H1 (cell line): ENCODE data around the gene FHDC1. TPM values are rescaled to one million over a fixed set of nuclear protein-coding genes. Genes with fewer than 3 reads are reported as not detected.
A peak's percentile ranks its signal among the peaks of the same experiment; 100 is the strongest.

Experiments
- CTCF ChIA-PET: fragments of 300-600 bp; sonication (Branson Sonifier 250); formaldehyde crosslinking; loops from one replicate; lab custom pipeline; 2021; ENCODE audit not compliant: partially characterized antibody; lab: Charles Lee
- POLR2A ChIA-PET: fragments of 300-600 bp; sonication (Branson Sonifier 250); formaldehyde crosslinking; loops from one replicate; lab custom pipeline; 2021; ENCODE audit warnings: inconsistent platforms; ENCODE audit not compliant: partially characterized antibody; lab: Charles Lee
- DNase-seq, 2 experiments: peaks; one replicate each; pipeline versions ENCODE4 v3.0.0 to v3.0.0-alpha.2; 2010 to 2022; ENCODE audit warnings: low spot score in 2 of 2, low read depth in 1 of 2, mixed read lengths in 1 of 2
- FAIRE-seq: peaks from 2 replicates; lab custom pipeline; 2011; peaks lifted over from hg19 to GRCh38; lab: Jason Lieb, UNC
- H2AFZ ChIP-seq: 2 replicates; pipeline ENCODE4 v1.8.1; 2012; ENCODE audit warnings: low read length, inconsistent platforms
- H2AK5ac ChIP-seq: 2 replicates; pipeline ENCODE4 v1.6.1; 2013; ENCODE audit warnings: low read depth, low read length
- H2BK120ac ChIP-seq: replicated peaks from 2 replicates; pipeline ENCODE3; 2013; ENCODE audit warnings: low read depth, low read length, inconsistent platforms
- H2BK12ac ChIP-seq: 2 replicates; pipeline ENCODE4 v1.6.1; 2013; ENCODE audit warnings: low read depth, low read length
- H2BK15ac ChIP-seq: 2 replicates; pipeline ENCODE4 v1.6.1; 2013; ENCODE audit warnings: low read length
- H2BK20ac ChIP-seq: 2 replicates; pipeline ENCODE4 v1.6.1; 2013; ENCODE audit warnings: low read length
- H2BK5ac ChIP-seq: 2 replicates; pipeline ENCODE4 v1.6.1; 2013; ENCODE audit warnings: low read depth, low read length
- H3K14ac ChIP-seq: 2 replicates; pipeline ENCODE4 v1.6.1; 2013; ENCODE audit warnings: inconsistent platforms; ENCODE audit not compliant: insufficient read length
- H3K18ac ChIP-seq: 2 replicates; pipeline ENCODE4 v1.6.1; 2013; ENCODE audit warnings: low read length; ENCODE audit errors: extremely low read depth
- H3K23ac ChIP-seq: 2 replicates; pipeline ENCODE4 v1.6.1; 2013; ENCODE audit warnings: inconsistent platforms; ENCODE audit not compliant: insufficient read length
- H3K23me2 ChIP-seq: 2 replicates; pipeline ENCODE4 v1.6.1; 2013; ENCODE audit warnings: low read depth, low read length
- H3K27ac ChIP-seq: 2 replicates; pipeline ENCODE4 v1.6.1; 2011; ENCODE audit warnings: low read depth, low read length, inconsistent platforms
- H3K27me3 ChIP-seq, 4 experiments: replicated peaks in 1 of 4; 1 replicate in 1 of 4; 2 replicates in 3 of 4; pipeline versions ENCODE4 v1.6.1 to v1.8.1; 2011 to 2013; ENCODE audit warnings: low read length in 3 of 4, mild to moderate bottlenecking in 3 of 4, inconsistent platforms in 2 of 4, mixed read lengths in 2 of 4, moderate library complexity in 1 of 4; ENCODE audit not compliant: control insufficient read depth in 3 of 4, insufficient read depth in 3 of 4; ENCODE audit errors: extremely low read depth in 1 of 4
- H3K36me3 ChIP-seq, 4 experiments: 2 replicates each; pipeline versions ENCODE4 v1.6.1 to v1.8.1; 2011 to 2013; ENCODE audit warnings: mild to moderate bottlenecking in 4 of 4, low read length in 3 of 4, moderate library complexity in 2 of 4, control low read depth in 1 of 4, inconsistent platforms in 1 of 4; ENCODE audit not compliant: insufficient read depth in 4 of 4, control insufficient read depth in 2 of 4
- H3K4ac ChIP-seq: replicated peaks from 2 replicates; pipeline ENCODE3; 2013; ENCODE audit warnings: low read length, low read depth, mixed read lengths, inconsistent platforms; ENCODE audit not compliant: insufficient read length
- H3K4me1 ChIP-seq, 4 experiments: replicated peaks in 1 of 4; 1 replicate in 1 of 4; 2 replicates in 3 of 4; pipeline versions ENCODE4 v1.6.1 to v1.8.1; 2011 to 2013; ENCODE audit warnings: low read length in 3 of 4, inconsistent platforms in 2 of 4, mixed read lengths in 1 of 4; ENCODE audit not compliant: insufficient read depth in 4 of 4, control insufficient read depth in 3 of 4
- H3K4me2 ChIP-seq, 2 experiments: 2 replicates each; pipeline versions ENCODE4 v1.6.1 to v1.8.1; 2011 to 2013; ENCODE audit warnings: low read depth in 2 of 2, low read length in 2 of 2, control low read depth in 1 of 2, inconsistent platforms in 1 of 2, mild to moderate bottlenecking in 1 of 2; ENCODE audit not compliant: insufficient read depth in 1 of 2
- H3K4me3 ChIP-seq, 4 experiments: fragments of 200-600, 300-600 bp in 1 of 4; sonication (generic), shearing (Covaris generic), sonication (Bioruptor Twin) in 1 of 4; 2 replicates each; pipeline versions ENCODE4 v1.5.1 to v1.8.1; 2011 to 2016; ENCODE audit warnings: low read length in 4 of 4, low read depth in 3 of 4, control low read depth in 2 of 4, inconsistent platforms in 2 of 4, mild to moderate bottlenecking in 2 of 4, mixed read lengths in 1 of 4, moderate library complexity in 1 of 4; ENCODE audit not compliant: insufficient read depth in 2 of 4; ENCODE audit errors: extremely low read depth in 1 of 4
- H3K56ac ChIP-seq: replicated peaks from 2 replicates; pipeline ENCODE3; 2013; ENCODE audit warnings: low read depth, mild to moderate bottlenecking, mixed read lengths, low read length, inconsistent platforms; ENCODE audit not compliant: insufficient read length
- H3K79me1 ChIP-seq: 2 replicates; pipeline ENCODE4 v1.6.1; 2013; ENCODE audit warnings: low read depth, low read length, control low read depth
- H3K79me2 ChIP-seq, 2 experiments: 2 replicates each; pipeline versions ENCODE4 v1.6.1 to v1.8.1; 2012 to 2013; ENCODE audit warnings: low read length in 2 of 2, mild to moderate bottlenecking in 2 of 2, inconsistent platforms in 1 of 2; ENCODE audit not compliant: insufficient read depth in 2 of 2, control insufficient read depth in 1 of 2
- H3K9ac ChIP-seq, 4 experiments: replicated peaks in 1 of 4; 1 replicate in 1 of 4; 2 replicates in 3 of 4; pipeline versions ENCODE4 v1.6.1 to v1.8.1; 2011 to 2013; ENCODE audit warnings: low read depth in 3 of 4, low read length in 3 of 4, control low read depth in 2 of 4, mild to moderate bottlenecking in 2 of 4, moderate library complexity in 2 of 4, inconsistent platforms in 1 of 4; ENCODE audit errors: extremely low read depth in 1 of 4
- H3K9me3 ChIP-seq, 2 experiments: 2 replicates each; pipeline versions ENCODE4 v1.6.1 to v1.8.1; 2012 to 2013; ENCODE audit warnings: mild to moderate bottlenecking in 2 of 2, moderate library complexity in 2 of 2, control low read depth in 1 of 2, inconsistent platforms in 1 of 2, low read depth in 1 of 2, low read length in 1 of 2, mixed read lengths in 1 of 2; ENCODE audit not compliant: insufficient read depth in 2 of 2
- H4K20me1 ChIP-seq, 2 experiments: replicated peaks in 1 of 2; 2 replicates each; pipeline versions ENCODE3 to v1.8.1; 2011 to 2013; ENCODE audit warnings: inconsistent platforms in 2 of 2, low read length in 2 of 2, mild to moderate bottlenecking in 1 of 2; ENCODE audit not compliant: insufficient read depth in 2 of 2, control insufficient read depth in 1 of 2
- H4K5ac ChIP-seq: 2 replicates; pipeline ENCODE4 v1.6.1; 2013; ENCODE audit warnings: low read length, low read depth, mixed read lengths, inconsistent platforms; ENCODE audit not compliant: insufficient read length
- H4K8ac ChIP-seq: 2 replicates; pipeline ENCODE4 v1.8.0; 2013; ENCODE audit warnings: mild to moderate bottlenecking, moderate library complexity, low read length, inconsistent platforms; ENCODE audit not compliant: insufficient read depth; ENCODE audit errors: extremely low read depth
- H4K91ac ChIP-seq: replicated peaks from 2 replicates; pipeline ENCODE3; 2013; ENCODE audit warnings: low read length, mixed read lengths, inconsistent platforms; ENCODE audit not compliant: insufficient read length
- CHD2 ChIP-seq: IDR thresholded peaks from 2 replicates; pipeline ENCODE4 v1.6.1; 2012; ENCODE audit warnings: low read length, improper control_type of control experiment
- EP300 ChIP-seq, 2 experiments: IDR thresholded peaks; 1 replicate in 1 of 2; 2 replicates in 1 of 2; pipeline ENCODE4 v1.6.1; 2011 to 2012; ENCODE audit warnings: low read depth in 2 of 2, low read length in 2 of 2, mild to moderate bottlenecking in 2 of 2, borderline replicate concordance in 1 of 2, inconsistent platforms in 1 of 2, moderate library complexity in 1 of 2
- FOSL1 ChIP-seq: IDR thresholded peaks from 2 replicates; pipeline ENCODE4 v1.6.1; 2011; ENCODE audit warnings: mild to moderate bottlenecking, low read depth, low read length, moderate library complexity; ENCODE audit not compliant: insufficient read depth
- POLR2A ChIP-seq, 2 experiments: IDR thresholded peaks; 1 replicate in 1 of 2; 2 replicates in 1 of 2; pipeline ENCODE4 v1.6.1; 2011; ENCODE audit warnings: low read depth in 2 of 2, low read length in 2 of 2, mild to moderate bottlenecking in 2 of 2; ENCODE audit errors: control extremely low read depth in 1 of 2
- POU5F1 ChIP-seq: IDR thresholded peaks from 2 replicates; pipeline ENCODE4 v1.6.1; 2011; ENCODE audit warnings: low read depth, mild to moderate bottlenecking, low read length, moderate library complexity
- RNF2 ChIP-seq: fragments of 200-900, 300-1000 bp; sonication (generic); IDR thresholded peaks from 2 replicates; pipeline ENCODE4 v1.7.1; 2016; ENCODE audit warnings: borderline replicate concordance, low read depth, mild to moderate bottlenecking, antibody characterized with exemption, low read length; ENCODE audit not compliant: poor library complexity, severe bottlenecking; ENCODE audit errors: missing control alignments
- SAP30 ChIP-seq: fragments of 300-600 bp; sonication (generic); IDR thresholded peaks from 2 replicates; pipeline ENCODE4 v1.7.1; 2012; ENCODE audit warnings: low read length, moderate library complexity, mild to moderate bottlenecking, inconsistent platforms; ENCODE audit not compliant: insufficient read depth, insufficient replicate concordance
- TAF7 ChIP-seq: optimal IDR thresholded peaks from 2 replicates; pipeline ENCODE3; 2011; ENCODE audit warnings: low read depth, mild to moderate bottlenecking, inconsistent platforms, low read length, moderate library complexity, borderline replicate concordance
- WGBS, 2 experiments: shearing (Covaris generic) in 1 of 2; methylation state at CpG; one replicate each; pipeline versions ENCODE4 v1.1.6 to v1.1.7; 2013 to 2015; ENCODE audit warnings: low lambda C conversion rate in 2 of 2, mixed read lengths in 2 of 2, inconsistent platforms in 1 of 2, low coverage in 1 of 2, missing lambda C conversion rate in 1 of 2; ENCODE audit not compliant: insufficient replicate concordance in 2 of 2, insufficient coverage in 1 of 2, insufficient read length in 1 of 2; ENCODE audit errors: extremely low coverage in 1 of 2, missing lambda C conversion rate in 1 of 2; 5-methylcytosine and 5-hydroxymethylcytosine counted together
- polyA plus RNA-seq, 7 experiments: library from polyadenylated mRNA; depleted of rRNA in 3 of 7; stranded (reverse) in 5 of 7; unstranded in 2 of 7; fragments of >200 nt in 5 of 7; fragments of 200-250 nt in 2 of 7; gene quantifications; 1 replicate in 5 of 7; 2 replicates in 1 of 7; 4 replicates in 1 of 7; pipeline versions ENCODE4 v1.2.1 to v1.2.3, GENCODE V29; 2011 to 2013; ENCODE audit warnings: missing spikeins in 2 of 7, mixed read lengths in 2 of 7
- total RNA-seq: library from RNA; stranded (reverse); fragmentation: NEBNext Ultra II Directional; extraction: Animal tissue kit (Norgen Biotek cat#: 25700); gene quantifications from 2 replicates; pipeline ENCODE4 v1.2.1, GENCODE V29; 2021
- TF ChIP-seq, protein P1 (sequence below): IDR thresholded peaks from 2 replicates; pipeline ENCODE4 v1.6.1; 2011; ENCODE audit warnings: low read length, improper control_type of control experiment

The FHDC1 gene
- total and polyA plus RNA-seq, 2 of the 8 experiments (the other 6 are each of a cell fraction or from before 2014, with no cell fraction given), result 6.4 to 28.6 TPM

DNA sequence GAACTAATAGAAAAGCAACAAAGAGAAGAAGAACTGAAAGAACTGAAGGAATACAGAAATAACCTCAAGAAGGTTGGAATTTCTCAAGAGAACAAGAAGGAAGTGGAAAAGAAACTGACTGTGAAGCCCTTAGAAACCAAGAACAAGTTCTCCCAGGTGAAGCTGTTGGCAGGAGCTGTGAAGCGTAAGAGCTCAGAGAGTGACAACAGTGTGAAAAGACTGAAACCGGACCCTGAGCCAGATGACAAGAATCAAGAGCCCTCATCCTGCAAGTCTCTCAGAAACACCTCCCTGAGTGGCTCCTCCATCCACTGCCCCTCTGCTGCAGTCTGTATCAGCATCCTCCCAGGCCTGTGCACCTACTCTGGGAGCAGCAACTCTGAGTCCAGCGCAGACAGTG is 8.4 kb upstream of the FHDC1 start:
- no peak overlapping the region for H2AFZ ChIP-seq
- peaks cover 5 to 19% (median 14%) of the 10 kb centered on the region in 4 experiments for H3K4me1 ChIP-seq
- TF ChIP-seq, protein P1, sequence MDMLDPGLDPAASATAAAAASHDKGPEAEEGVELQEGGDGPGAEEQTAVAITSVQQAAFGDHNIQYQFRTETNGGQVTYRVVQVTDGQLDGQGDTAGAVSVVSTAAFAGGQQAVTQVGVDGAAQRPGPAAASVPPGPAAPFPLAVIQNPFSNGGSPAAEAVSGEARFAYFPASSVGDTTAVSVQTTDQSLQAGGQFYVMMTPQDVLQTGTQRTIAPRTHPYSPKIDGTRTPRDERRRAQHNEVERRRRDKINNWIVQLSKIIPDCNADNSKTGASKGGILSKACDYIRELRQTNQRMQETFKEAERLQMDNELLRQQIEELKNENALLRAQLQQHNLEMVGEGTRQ, result no peak
- TF ChIP-seq FOSL1, result no peak
- no peak for TF ChIP-seq EP300 (IDR thresholded peaks at IDR 0.05; ENCODE audit: borderline replicate concordance in 1 of 2, low read depth in 2 of 2, low read length in 2 of 2)
- no peak for TF ChIP-seq POLR2A (IDR thresholded peaks at IDR 0.05; ENCODE audit: control extremely low read depth in 1 of 2, low read depth in 2 of 2, low read length in 2 of 2)
- TF ChIP-seq RNF2, result no peak
- TF ChIP-seq CHD2, result no peak
- no peak for TF ChIP-seq SAP30
- no peak for TF ChIP-seq TAF7
- no peak for TF ChIP-seq POU5F1

More for the DNA sequence above, 8.4 kb upstream of the FHDC1 start:
- no peak for DNase-seq
- no peak overlapping the region for H3K14ac ChIP-seq
- no peak overlapping the region for H4K5ac ChIP-seq
- peak overlapping the region; percentile 70; the same call in 1 of the 2 replicates for H2AK5ac ChIP-seq
- no peak overlapping the region for H3K23ac ChIP-seq
- 93% methylated on average over 3 of the region's 3 CpGs; no CpG with 5 or more reads in 1 of the 2 experiments for WGBS, 2 experiments
- CTCF ChIA-PET, result interaction anchor here (1.7 kb wide), 1 partner anchor 42 kb away, joined by 5 read pairs; no protein-coding TSS in a partner anchor
- H3K9me3 ChIP-seq, result no peaks in the 10 kb centered on the region
- no peak overlapping the region for H2BK120ac ChIP-seq
- H3K4me3 ChIP-seq, result no peak overlapping the region
- H4K91ac ChIP-seq, result peak overlapping the region; percentile 84
- H3K23me2 ChIP-seq, result no peaks in the 10 kb centered on the region; the same call in 1 of the 2 replicates
- no peak overlapping the region for H2BK15ac ChIP-seq
- no peaks in the 10 kb centered on the region for H3K36me3 ChIP-seq
- no peak overlapping the region for H3K18ac ChIP-seq
- POLR2A ChIA-PET, result no interaction called here
- no peak overlapping the region for H3K27ac ChIP-seq
- peak overlapping the region; percentile 40; the same call in 1 of the 2 replicates for H2BK5ac ChIP-seq
- peak overlapping the region; percentile 98 for H2BK12ac ChIP-seq
- peak overlapping the region; percentile 51; the same call in 1 of the 2 replicates for H2BK20ac ChIP-seq
- H3K27me3 ChIP-seq, result 0 out of 7 replicates have a peak, but pooled peaks cover 0 to 2% (median 0%) of the 10 kb centered on the region in 4 experiments
- no peaks in the 10 kb centered on the region for H4K20me1 ChIP-seq
- H3K4ac ChIP-seq, result no peak overlapping the region
- no peak overlapping the region for H3K56ac ChIP-seq
- no peaks in the 10 kb centered on the region for H3K79me2 ChIP-seq
- peak; percentile 62 for FAIRE-seq
- no peak overlapping the region for H3K4me2 ChIP-seq
- H3K9ac ChIP-seq, result no peak overlapping the region
- H4K8ac ChIP-seq, result no peak overlapping the region
- no peaks in the 10 kb centered on the region for H3K79me1 ChIP-seq
